Measurements from ENCODE around the gene MICU1.
"Not testable (repeated sequence)": the region's sequence is repeated elsewhere in the genome, so short reads cannot be mapped to it uniquely, and the experiment has no call there.

Gene MICU1

DNA sequence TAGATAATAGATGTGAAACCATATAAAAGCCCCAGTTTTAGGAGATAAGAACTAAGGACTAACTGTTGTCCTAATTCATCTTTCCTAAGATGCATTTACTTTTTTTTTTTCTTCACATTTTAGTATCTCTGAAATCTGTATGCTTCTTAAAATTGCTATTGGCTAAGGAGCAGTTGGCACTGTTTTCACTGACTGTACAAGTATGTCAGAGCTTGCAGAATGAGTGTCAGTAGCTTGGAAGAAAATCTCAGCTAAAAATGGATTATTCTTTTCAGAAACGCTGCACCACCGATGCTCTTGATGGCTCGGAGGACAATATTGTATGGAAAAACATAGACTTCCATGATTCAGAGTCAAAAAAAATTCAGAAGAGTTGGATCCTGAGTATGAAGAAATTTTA, 180.0 kb downstream of the MICU1 start:
- DNase-seq (ENCODE audit: low spot score), result no peak

DNA sequence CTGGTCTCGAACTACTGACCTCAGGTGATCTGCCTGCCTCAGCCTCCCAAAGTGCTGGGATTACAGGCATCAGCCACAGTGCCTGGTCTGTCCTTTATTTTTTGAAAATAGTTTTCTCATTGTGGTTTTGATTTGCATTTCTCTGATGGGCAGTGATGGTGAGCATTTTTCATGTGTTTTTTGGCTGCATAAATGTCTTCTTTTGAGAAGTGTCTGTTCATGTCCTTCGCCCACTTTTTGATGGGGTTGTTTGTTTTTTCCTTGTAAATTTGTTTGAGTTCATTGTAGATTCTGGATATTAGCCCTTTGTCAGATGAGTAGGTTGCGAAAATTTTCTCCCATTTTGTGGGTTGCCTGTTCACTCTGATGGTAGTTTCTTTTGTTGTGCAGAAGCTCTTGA, 182.9 kb downstream of the MICU1 start:
- DNase-seq (ENCODE audit: low spot score), result not testable (repeated sequence)

DNA sequence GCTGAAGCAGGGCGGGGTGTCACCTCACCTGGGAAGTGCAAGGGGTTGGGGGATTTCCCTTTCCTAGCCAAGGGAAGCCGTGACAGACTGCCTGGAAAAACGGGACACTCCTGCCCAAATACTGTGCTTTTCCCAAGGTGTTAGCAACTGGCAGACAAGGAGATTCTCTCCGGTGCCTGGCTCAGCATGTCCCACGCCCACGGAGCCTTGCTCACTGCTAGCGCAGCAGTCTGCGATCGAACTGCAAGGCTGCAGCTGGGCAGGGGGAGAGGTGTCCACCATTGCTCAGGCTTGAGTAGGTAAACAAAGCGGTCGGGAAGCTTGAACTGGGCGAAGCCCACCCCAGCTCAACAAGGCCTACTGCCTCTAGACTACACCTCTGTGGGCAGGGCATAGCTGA, 190.3 kb downstream of the MICU1 start:
- DNase-seq (ENCODE audit: low spot score), result no peak

DNA sequence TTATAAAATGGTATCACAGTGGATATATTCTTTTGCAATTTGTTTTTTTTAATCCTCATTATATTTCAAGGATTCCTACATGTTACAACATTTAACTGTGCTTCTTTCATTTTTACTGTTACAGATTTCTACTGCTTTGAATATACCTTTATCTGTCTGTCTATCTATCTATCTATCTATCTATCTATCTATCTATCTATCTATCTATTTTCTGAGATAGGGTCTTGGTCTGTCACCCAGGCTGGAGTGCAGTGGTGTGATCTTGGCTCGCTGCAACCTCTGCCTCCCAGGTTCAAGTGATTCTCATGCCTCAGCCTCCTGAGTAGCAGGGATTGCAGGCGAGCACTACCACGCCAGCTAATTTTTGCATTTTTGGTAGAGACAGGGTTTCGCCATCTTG, 194.9 kb downstream of the MICU1 start:
- not testable (repeated sequence) for DNase-seq (ENCODE audit: low spot score)

- no peak for DNase-seq (ENCODE audit: low spot score)
These were observed 195.9 kb downstream of the MICU1 start for GRCh38 chr10:72429931-72430330.

GRCh38 chr10:72426986-72427385, 198.9 kb downstream of the MICU1 start:
- DNase-seq (ENCODE audit: low spot score), result no peak

GRCh38 chr10:72425133-72425532, 200.7 kb downstream of the MICU1 start:
- no peak for DNase-seq (ENCODE audit: low spot score)

GRCh38 chr10:72424561-72424960, 201.3 kb downstream of the MICU1 start:
- DNase-seq (ENCODE audit: low spot score), result no peak

- DNase-seq (ENCODE audit: low spot score), result no peak
These were observed 202.5 kb downstream of the MICU1 start for GRCh38 chr10:72423426-72423825.

- no peak for DNase-seq (ENCODE audit: low spot score)
These were observed 203.9 kb downstream of the MICU1 start for GRCh38 chr10:72421885-72422540.

GRCh38 chr10:72419241-72419640, 206.6 kb downstream of the MICU1 start:
- DNase-seq (ENCODE audit: low spot score), result no peak

GRCh38 chr10:72418679-72419078, 207.2 kb downstream of the MICU1 start:
- DNase-seq (ENCODE audit: low spot score), result no peak

DNA sequence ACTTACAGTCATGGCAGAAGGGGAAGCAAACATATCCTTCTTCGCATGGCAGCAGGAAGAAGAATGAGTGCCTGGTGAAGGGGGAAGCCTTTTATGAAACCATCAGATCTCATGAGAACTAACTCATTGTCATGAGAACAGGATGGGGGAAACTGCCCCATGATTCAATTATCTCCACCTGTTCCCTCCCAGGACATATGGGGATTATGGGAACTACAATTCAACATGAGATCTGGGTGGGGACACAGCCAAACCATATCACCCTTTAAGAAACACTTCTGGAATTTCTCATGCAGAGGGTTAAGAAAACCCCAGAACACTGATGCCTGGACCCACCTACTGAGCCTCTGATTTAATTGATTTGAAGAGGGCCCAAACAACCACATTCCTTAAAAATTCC, 207.9 kb downstream of the MICU1 start:
- DNase-seq (ENCODE audit: low spot score), result no peak

GRCh38 chr10:72416661-72417060, 209.2 kb downstream of the MICU1 start:
- no peak for DNase-seq (ENCODE audit: low spot score)

- no peak for DNase-seq (ENCODE audit: low spot score)
These were observed 211.2 kb downstream of the MICU1 start for GRCh38 chr10:72414642-72415041.

DNA sequence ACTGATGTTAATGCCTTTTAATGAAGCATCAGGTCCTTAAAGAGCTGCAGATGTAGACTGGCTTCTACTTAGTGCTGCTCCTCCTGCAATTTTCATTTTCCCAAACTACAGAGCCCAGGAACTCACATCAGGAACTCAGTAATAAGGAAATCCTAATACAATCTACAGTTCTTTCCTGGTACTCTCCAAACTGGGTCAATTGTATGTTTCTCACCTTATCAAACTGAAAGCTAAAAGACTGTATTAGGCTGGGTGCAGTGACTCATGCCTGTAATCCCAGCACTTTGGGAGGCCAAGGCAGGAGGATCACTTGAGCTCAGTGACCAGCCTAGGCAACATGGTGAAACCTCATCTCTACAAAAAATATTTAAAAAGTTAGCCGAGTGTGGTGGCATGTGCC, 216.7 kb downstream of the MICU1 start:
- no peak for DNase-seq (ENCODE audit: low spot score)

- no peak for DNase-seq (ENCODE audit: low spot score)
These were observed 217.8 kb downstream of the MICU1 start for GRCh38 chr10:72407927-72408600.

- DNase-seq (ENCODE audit: low spot score), result no peak
These were observed 218.4 kb downstream of the MICU1 start for GRCh38 chr10:72407471-72407870.

GRCh38 chr10:72395581-72395980, 230.3 kb downstream of the MICU1 start:
- not testable (repeated sequence) for DNase-seq (ENCODE audit: low spot score)

DNA sequence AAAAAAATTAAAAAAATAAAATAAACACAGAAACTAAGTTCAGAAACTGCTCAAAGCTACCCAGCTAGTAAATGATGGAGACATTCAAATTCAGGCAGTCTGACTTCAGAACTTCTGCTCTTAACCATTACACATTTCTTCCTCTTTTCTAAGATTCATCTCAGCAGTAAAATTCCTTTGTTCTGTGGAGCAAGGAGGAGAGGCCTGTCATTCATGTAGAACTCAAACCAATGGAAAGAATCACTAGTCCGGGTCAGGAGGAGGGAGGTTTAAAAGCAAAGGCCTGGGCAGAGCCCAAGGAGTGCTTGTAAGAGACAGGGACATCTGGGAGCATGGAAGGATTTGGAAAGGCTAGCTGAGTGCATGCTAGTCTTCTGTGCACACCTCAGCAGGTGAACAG, 233.3 kb downstream of the MICU1 start:
- DNase-seq (ENCODE audit: low spot score), result no peak

GRCh38 chr10:72390764-72391163, 235.1 kb downstream of the MICU1 start:
- no peak for DNase-seq (ENCODE audit: low spot score)

GRCh38 chr10:72389716-72390115, 236.2 kb downstream of the MICU1 start:
- no peak for DNase-seq (ENCODE audit: low spot score)

DNA sequence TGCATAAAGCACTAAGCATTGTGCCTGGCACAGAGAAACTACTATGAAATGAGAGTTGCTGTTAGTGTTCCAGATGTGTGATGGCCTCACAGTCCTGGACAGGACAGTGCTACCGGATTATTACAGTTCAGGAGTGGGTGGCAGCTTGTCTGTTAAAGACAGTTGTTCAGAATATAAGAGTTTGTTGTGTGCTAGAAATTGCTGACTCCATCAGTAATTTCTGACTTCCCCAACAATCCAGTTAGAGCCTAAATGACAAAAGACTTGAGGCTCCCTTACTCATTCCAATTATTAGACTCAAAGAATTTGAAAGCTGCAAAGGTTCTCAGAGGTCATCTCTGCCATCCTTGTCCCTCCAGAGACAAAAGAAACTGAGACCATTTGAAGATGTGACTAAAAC, 236.9 kb downstream of the MICU1 start:
- DNase-seq (ENCODE audit: low spot score), result no peak

- no peak for DNase-seq (ENCODE audit: low spot score)
These were observed 237.8 kb downstream of the MICU1 start for GRCh38 chr10:72388062-72388461.
